Measurements from ENCODE around the gene ARHGEF7.

GRCh38 chr13:111319521-111319920, 204.4 kb downstream of the ARHGEF7 start:
- no peak for TF ChIP-seq CTCF (IDR thresholded peaks at IDR 0.05; ENCODE audit: insufficient read depth, low read depth, low read length)
- no peak for TF ChIP-seq EZH2 (IDR thresholded peaks at IDR 0.05; ENCODE audit: insufficient read depth, low read length)
